Esophagus muscularis mucosa (tissue), 4 donors: Measurements from ENCODE around the gene PPY. TPM values are rescaled to one million over a fixed set of nuclear protein-coding genes. Genes with fewer than 3 reads are reported as not detected.

Source experiments
- DNase-seq: peaks from one replicate; pipeline ENCODE4 v3.0.0-alpha.2; 2017; ENCODE audit errors: extremely low spot score
- H3K27ac ChIP-seq, 4 donors: fragments of 200-600 bp; sonication (generic); replicated peaks in 1 of 4; 1 replicate in 3 of 4; 2 replicates in 1 of 4; pipeline ENCODE4 v1.5.1; 2016 to 2019; ENCODE audit warnings: mild to moderate bottlenecking in 1 of 4
- H3K27me3 ChIP-seq, 4 donors: fragments of 200-600 bp; sonication (generic); one replicate each; pipeline versions ENCODE4 v1.5.1 to v1.6.0; 2016 to 2019
- H3K36me3 ChIP-seq, 4 donors: fragments of 200-600 bp; sonication (generic); one replicate each; pipeline ENCODE4 v1.5.1; 2016 to 2019
- H3K4me1 ChIP-seq, 4 donors: fragments of 200-600 bp; sonication (generic); one replicate each; pipeline ENCODE4 v1.5.1; 2016 to 2019
- H3K4me3 ChIP-seq, 4 donors: fragments of 200-600 bp; sonication (generic); 1 replicate in 2 of 4; 2 replicates in 2 of 4; pipeline ENCODE4 v1.5.1; 2016 to 2019; ENCODE audit warnings: mild to moderate bottlenecking in 4 of 4, moderate library complexity in 1 of 4
- H3K9me3 ChIP-seq, 4 donors: fragments of 200-600 bp; sonication (generic); 1 replicate in 3 of 4; 2 replicates in 1 of 4; pipeline ENCODE4 v1.5.1; 2016 to 2019
- EP300 ChIP-seq: sonication (generic); formaldehyde crosslinking; IDR thresholded peaks from one replicate; pipeline ENCODE4 v1.6.1; 2017; ENCODE audit warnings: antibody characterized with exemption
- POLR2A ChIP-seq: fragments of 450-650 bp; IDR thresholded peaks from one replicate; pipeline ENCODE4 v1.6.1; 2017; ENCODE audit warnings: antibody characterized with exemption, moderate library complexity, mild to moderate bottlenecking, low read depth
- POLR2AphosphoS5 ChIP-seq, 2 donors: sonication (generic); formaldehyde crosslinking; IDR thresholded peaks; one replicate each; pipeline ENCODE4 v1.6.1; 2017; ENCODE audit warnings: antibody characterized with exemption in 2 of 2
- WGBS: methylation state at CpG from one replicate; pipeline ENCODE4 v1.1.5; 2018; 5-methylcytosine and 5-hydroxymethylcytosine counted together
- intact Hi-C: fragments of 100-400 bp; cut with DNase I; formaldehyde crosslinking; loops from one replicate; pipeline ENCODE4 v1.15.1; 2023
- total RNA-seq, 4 donors: library from RNA; depleted of rRNA; stranded (reverse); fragments of >200 nt; gene quantifications; one replicate each; pipeline versions ENCODE4 v1.1.0 to v1.2.1, GENCODE V29; 2016
- TF ChIP-seq, protein P1 (sequence below), 3 experiments: fragments of 200-600 bp in 2 of 3; fragments of 450-650 bp in 1 of 3; sonication (generic) in 2 of 3; IDR thresholded peaks; one replicate each; pipeline ENCODE4 v1.5.1; 2017 to 2019; ENCODE audit warnings: antibody characterized with exemption in 3 of 3, mild to moderate bottlenecking in 2 of 3, moderate library complexity in 1 of 3

PPY gene
- total RNA-seq, 4 donors from 2014 or later = not detected

DNA sequence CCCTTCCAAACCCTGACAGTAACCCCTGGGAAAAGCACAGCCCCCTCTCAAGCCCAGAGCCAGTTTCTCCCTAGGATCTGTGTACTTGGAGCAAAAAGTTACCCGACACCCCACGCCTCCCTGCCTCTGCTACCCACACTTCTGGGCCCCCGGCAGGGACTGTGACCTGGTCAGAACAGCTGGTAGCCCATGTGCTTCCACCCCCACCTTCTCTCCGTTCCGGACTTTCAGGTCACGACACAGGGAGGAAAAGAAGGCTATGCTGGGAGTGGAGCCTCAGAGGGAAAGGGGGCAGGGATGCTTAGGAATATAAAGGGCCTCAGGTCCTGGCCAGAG lies 6.4 kb downstream of the PPY start:
- 76% methylated on average over 6 of the region's 6 CpGs for WGBS
- peaks cover 6 to 11% (median 9%) of the 10 kb centered on the region in 4 donors for H3K4me1 ChIP-seq
- H3K9me3 ChIP-seq = no peaks in the 10 kb centered on the region
- H3K36me3 ChIP-seq = no peaks in the 10 kb centered on the region
- peaks cover 0 to 59% (median 9%) of the 10 kb centered on the region in 4 donors for H3K27me3 ChIP-seq
- no peak overlapping the region for H3K4me3 ChIP-seq
- H3K27ac ChIP-seq = no peak overlapping the region
- TF ChIP-seq EP300 (no peak), POLR2A (no peak), POLR2AphosphoS5 (IDR thresholded peaks at IDR 0.05) (no peak)
- TF ChIP-seq, protein P1, sequence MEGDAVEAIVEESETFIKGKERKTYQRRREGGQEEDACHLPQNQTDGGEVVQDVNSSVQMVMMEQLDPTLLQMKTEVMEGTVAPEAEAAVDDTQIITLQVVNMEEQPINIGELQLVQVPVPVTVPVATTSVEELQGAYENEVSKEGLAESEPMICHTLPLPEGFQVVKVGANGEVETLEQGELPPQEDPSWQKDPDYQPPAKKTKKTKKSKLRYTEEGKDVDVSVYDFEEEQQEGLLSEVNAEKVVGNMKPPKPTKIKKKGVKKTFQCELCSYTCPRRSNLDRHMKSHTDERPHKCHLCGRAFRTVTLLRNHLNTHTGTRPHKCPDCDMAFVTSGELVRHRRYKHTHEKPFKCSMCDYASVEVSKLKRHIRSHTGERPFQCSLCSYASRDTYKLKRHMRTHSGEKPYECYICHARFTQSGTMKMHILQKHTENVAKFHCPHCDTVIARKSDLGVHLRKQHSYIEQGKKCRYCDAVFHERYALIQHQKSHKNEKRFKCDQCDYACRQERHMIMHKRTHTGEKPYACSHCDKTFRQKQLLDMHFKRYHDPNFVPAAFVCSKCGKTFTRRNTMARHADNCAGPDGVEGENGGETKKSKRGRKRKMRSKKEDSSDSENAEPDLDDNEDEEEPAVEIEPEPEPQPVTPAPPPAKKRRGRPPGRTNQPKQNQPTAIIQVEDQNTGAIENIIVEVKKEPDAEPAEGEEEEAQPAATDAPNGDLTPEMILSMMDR (IDR thresholded peaks at IDR 0.05) = no peak
- no peak for DNase-seq
- intact Hi-C loops = no loop called here

- no peak for DNase-seq
- no peak overlapping the region for H3K27ac ChIP-seq
- intact Hi-C loops = no loop called here
- H3K4me3 ChIP-seq = no peak overlapping the region
- no peaks in the 10 kb centered on the region for H3K9me3 ChIP-seq
- TF ChIP-seq EP300 = no peak
- TF ChIP-seq, protein P1 (IDR thresholded peaks at IDR 0.05) = no peak
- TF ChIP-seq POLR2AphosphoS5 (IDR thresholded peaks at IDR 0.05) = no peak
- 78% methylated on average over 3 of the region's 5 CpGs for WGBS
- H3K36me3 ChIP-seq = no peaks in the 10 kb centered on the region
- peaks cover 0 to 63% (median 9%) of the 10 kb centered on the region in 4 donors for H3K27me3 ChIP-seq
- peaks cover 6 to 11% (median 9%) of the 10 kb centered on the region in 4 donors for H3K4me1 ChIP-seq
Observed at GRCh38 chr17:43935204-43935925, 6.9 kb downstream of the PPY start.

GRCh38 chr17:43932923-43933322 lies 9.4 kb downstream of the PPY start:
- H3K27ac ChIP-seq = no peak overlapping the region
- H3K36me3 ChIP-seq = no peaks in the 10 kb centered on the region
- peaks cover 0 to 66% (median under 1%) of the 10 kb centered on the region in 4 donors for H3K27me3 ChIP-seq
- H3K4me1 ChIP-seq = peaks cover 2 to 4% (median 3%) of the 10 kb centered on the region in 4 donors
- no peak overlapping the region for H3K4me3 ChIP-seq
- H3K9me3 ChIP-seq = no peaks in the 10 kb centered on the region
- WGBS = 97% methylated on average over 4 of the region's 4 CpGs
- DNase-seq = no peak
- intact Hi-C loops = no loop called here
- TF ChIP-seq, protein P1 (IDR thresholded peaks at IDR 0.05) = no peak
- TF ChIP-seq POLR2A = no peak
- no peak for TF ChIP-seq EP300
- TF ChIP-seq POLR2AphosphoS5 (IDR thresholded peaks at IDR 0.05) = no peak

- Histone ChIP-seq H3K36me3 (no peaks in the 10 kb centered on the region), H3K4me3 (no peak overlapping the region), H3K9me3 (no peaks in the 10 kb centered on the region), H3K27ac (no peak overlapping the region), H3K4me1 (peaks cover 2 to 4% (median 4%) of the 10 kb centered on the region in 4 donors), H3K27me3 (peaks cover 0 to 66% (median under 1%) of the 10 kb centered on the region in 4 donors)
- no peak for DNase-seq
- 94% methylated on average over 7 of the region's 10 CpGs for WGBS
- TF ChIP-seq, protein P1 (IDR thresholded peaks at IDR 0.05) = no peak
- TF ChIP-seq POLR2AphosphoS5 (IDR thresholded peaks at IDR 0.05) = no peak
- intact Hi-C loops = no loop called here
Observed at GRCh38 chr17:43932357-43932756, 9.9 kb downstream of the PPY start.
